Left cardiac atrium (tissue), 4 donors: ENCODE data around the gene SAMD9L. TPM values are rescaled to one million over a fixed set of nuclear protein-coding genes. Genes with fewer than 3 reads are reported as not detected.

Experiments used
- ATAC-seq, 2 donors: fragments of 200-7000 bp; cut with Tn5 transposase; one replicate each; pipeline ENCODE4 v1.9.1; 2020; ENCODE audit warnings: mild to moderate bottlenecking in 2 of 2, moderate library complexity in 2 of 2
- DNase-seq: peaks from one replicate; pipeline ENCODE4 v3.0.0-alpha.2; 2020
- intact Hi-C, 2 donors: fragments of 100-400 bp; cut with DNase I; formaldehyde crosslinking; loops; one replicate each; pipeline versions ENCODE4 v1.14.1 to v1.15.1; 2022 to 2023
- long read RNA-seq: library from polyadenylated mRNA; unstranded; transcript quantifications from one replicate; pipeline ENCODE4 v2.0.0, GENCODE V29; 2021
- total RNA-seq, 2 donors: library from RNA; stranded (reverse); fragmentation: NEBNext Ultra II Directional; extraction: Animal tissue kit (Norgen Biotek cat#: 25700); gene quantifications; one replicate each; pipeline ENCODE4 v1.2.1, GENCODE V29; 2021
- donor health status: DM: no; HTN: yes; CAD: no.
- donor health status: DM: no; HTN: yes; CAD: no; lungs with severe emphysema.
- donor health status: DM: yes; HTN: yes; CAD: no.
- donor health status: Dilated cardiomyopathy.

SAMD9L gene
- 1 to 10 TPM; 5.9 to 9.1 TPM for total RNA-seq
- long read RNA-seq, full-length matches to known transcripts = 2 of 2 reads
- long read RNA-seq, partial matches to known transcripts = 0 of 2 reads
- long read RNA-seq, other reads (novel, unspliced or antisense) = 0 of 2 reads

GRCh38 chr7:93148144-93148543 is at the start of gene SAMD9L:
Gene SAMD9L, minus strand, starts transcription at chr7:93148385. Its CDS starts 12,414 bp downstream, at chr7:93135971.
- ATAC-seq = peak; percentile 69 to 74
- intact Hi-C loops = no loop called here
- DNase-seq = no peak

- DNase-seq = no peak
- intact Hi-C loops = no loop called here
- ATAC-seq = no peak
Observed at GRCh38 chr7:93196336-93196735, 48.2 kb upstream of the SAMD9L start.

- ATAC-seq = no peak
- no peak for DNase-seq
- intact Hi-C loops = no loop called here
Observed at GRCh38 chr7:93194386-93194785, 46.2 kb upstream of the SAMD9L start.

DNA sequence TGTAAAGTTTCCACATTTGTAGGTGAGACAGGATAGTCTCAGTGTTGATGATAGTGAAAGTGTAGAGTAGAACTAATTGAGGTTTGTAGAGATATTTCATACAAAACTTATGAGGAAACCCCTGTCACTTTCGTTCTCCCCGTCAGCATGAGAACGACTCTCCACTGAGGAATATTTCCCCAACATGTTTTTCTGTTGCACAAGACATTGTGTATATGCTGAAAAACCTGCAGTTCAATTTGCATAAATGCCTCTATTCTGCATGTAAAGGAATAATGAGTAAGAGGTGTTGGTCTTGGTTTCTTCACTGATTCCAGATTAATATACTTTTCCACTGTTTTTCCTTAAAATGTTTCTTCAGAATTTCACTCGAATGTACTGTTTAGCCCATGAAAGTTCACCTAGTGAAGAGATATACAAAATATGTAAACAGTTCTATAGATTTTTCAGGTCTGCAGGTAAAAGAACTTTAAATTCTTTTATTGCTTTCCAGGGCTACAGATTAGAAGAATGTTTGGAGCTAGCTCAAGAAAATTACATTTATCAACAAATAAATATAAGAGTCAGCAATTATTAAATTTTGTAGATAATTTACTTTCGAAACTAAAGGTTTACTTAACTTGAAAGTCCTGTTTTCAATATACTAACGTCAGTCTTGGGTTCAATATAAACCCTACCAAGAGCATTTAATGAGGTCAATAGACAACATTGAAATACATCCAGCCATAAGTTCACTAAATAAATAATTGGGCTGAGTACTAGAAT is 40.9 kb upstream of the SAMD9L start:
- DNase-seq (no peak), ATAC-seq (no peak)
- intact Hi-C loops = no loop called here

DNA sequence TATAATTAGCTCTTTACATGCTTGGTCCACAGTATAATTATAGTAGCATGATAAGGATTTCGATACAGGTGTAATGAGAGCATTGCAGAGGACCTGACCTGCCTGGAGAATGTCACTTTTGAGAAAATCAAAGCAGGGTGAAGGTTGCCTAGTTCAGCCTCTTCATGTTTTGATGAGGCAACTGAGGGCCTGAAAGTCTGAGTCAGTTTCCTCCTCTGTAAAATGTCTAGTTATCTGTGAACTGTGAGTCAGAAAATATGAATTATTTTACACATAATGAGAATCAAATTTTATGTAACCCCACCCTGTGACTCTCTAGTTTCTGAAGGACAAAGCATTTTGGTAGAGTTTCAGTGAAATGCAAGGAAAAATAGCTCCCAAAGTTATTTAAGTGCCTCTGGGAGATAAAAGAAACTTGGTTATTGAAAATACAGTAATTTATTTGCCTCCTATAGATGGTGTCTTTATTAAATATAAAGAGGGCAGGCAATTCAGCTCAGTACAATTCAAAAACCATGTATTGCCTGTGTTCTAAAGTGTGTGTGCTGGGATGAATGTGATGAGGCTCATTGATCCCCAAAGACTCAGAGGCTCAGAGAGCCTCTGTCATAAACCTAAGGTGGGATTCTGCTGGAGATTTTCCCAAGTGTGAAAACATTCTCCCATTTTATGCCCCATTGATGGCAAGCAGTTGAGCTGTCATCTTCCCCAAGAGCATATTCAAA is 37.3 kb upstream of the SAMD9L start:
- intact Hi-C loops = no loop called here
- ATAC-seq = no peak
- no peak for DNase-seq

DNA sequence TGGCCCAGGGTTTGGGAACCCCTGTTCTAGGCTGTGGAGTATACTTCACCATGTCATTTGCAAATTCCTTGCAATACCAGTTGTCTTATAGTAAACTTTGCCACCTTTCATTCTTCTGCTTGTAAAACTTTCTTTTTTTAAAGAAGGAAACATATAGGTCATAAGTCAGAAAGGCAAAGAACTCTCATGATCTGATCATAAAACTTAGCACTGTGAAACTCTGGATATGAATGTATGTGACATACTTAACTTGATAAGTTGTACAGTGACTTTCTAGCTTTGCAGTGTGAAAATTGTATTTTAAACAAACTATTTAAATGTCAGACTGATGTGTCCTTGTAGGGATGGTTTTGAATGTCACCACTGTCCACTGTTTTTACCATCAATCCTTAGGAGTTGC is 31.0 kb upstream of the SAMD9L start:
- intact Hi-C loops = no loop called here
- DNase-seq (no peak), ATAC-seq (no peak)

GRCh38 chr7:93178213-93178612 is 30.0 kb upstream of the SAMD9L start:
- ATAC-seq = no peak
- no peak for DNase-seq
- intact Hi-C loops = no loop called here

DNA sequence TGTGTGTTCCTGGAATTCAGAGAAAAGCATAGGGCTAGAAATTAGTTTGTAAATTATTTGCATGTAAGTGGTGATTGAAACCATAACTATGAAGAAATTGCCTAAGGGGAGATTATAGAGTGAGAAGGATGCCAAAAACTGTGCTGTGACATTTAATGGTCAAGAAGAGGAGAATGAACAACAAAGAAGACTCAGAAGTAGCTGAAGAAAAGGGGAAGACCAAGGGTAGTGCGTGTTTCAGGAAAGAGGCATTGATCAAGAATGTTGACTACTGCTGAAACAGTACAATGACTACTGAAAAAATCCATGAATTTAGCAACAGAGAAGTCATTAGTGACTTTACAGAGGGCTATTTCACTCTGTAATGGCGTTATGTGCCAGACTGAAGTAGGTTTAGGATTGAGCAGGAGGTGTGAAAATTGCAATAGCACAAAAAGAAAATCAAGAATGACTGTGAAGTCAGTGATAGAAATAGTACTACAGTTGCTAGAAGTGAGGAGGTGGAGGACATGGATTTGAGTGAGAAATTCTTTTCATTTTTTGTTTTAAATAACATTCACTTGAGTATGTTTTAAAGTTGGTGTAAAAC is 28.9 kb upstream of the SAMD9L start:
- intact Hi-C loops = no loop called here
- ATAC-seq (no peak), DNase-seq (no peak)

- DNase-seq (no peak), ATAC-seq (no peak)
- intact Hi-C loops = no loop called here
Observed at GRCh38 chr7:93175219-93175618, 27.0 kb upstream of the SAMD9L start.

- no peak for DNase-seq
- intact Hi-C loops = no loop called here
- no peak for ATAC-seq
Observed at GRCh38 chr7:93172683-93173082, 24.5 kb upstream of the SAMD9L start.

GRCh38 chr7:93171606-93172226 is 23.5 kb upstream of the SAMD9L start:
- intact Hi-C loops = no loop called here
- ATAC-seq (no peak), DNase-seq (no peak)

GRCh38 chr7:93165447-93165846 is 17.3 kb upstream of the SAMD9L start:
- intact Hi-C loops = no loop called here
- ATAC-seq (no peak), DNase-seq (no peak)

GRCh38 chr7:93164766-93165165 is 16.6 kb upstream of the SAMD9L start:
- ATAC-seq (no peak), DNase-seq (no peak)
- intact Hi-C loops = no loop called here

DNA sequence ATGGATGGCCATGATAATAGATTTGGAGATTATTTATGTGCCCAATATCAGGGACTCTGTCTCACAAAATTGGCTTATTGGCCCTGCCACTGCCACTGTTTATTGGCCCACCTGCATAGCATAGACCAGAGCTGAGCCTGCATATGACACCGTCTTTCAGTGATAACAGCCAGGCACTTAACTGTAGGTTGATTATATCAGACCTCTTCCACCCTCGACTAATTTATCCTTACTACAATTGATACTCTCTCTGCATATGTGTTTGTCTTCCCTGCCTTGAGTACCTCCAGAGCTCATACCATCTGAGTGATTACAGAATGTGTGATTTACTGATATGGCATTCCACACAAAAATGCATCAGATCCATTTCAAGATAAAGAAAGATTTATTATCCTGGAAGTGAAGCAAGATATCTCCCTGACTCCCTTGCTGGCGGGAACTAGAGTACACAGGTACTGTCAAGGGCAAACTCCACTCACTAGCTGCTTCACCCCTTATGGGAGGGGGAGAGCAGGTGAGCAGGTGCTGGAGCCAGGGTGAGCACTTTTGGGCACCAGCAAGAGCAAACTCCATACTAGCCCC is 13.1 kb upstream of the SAMD9L start:
- DNase-seq = no peak
- no peak for ATAC-seq
- intact Hi-C loops = no loop called here

- DNase-seq (no peak), ATAC-seq (no peak)
- intact Hi-C loops = no loop called here
Observed at GRCh38 chr7:93160410-93160809, 12.2 kb upstream of the SAMD9L start.

GRCh38 chr7:93159490-93159889 is 11.3 kb upstream of the SAMD9L start:
- DNase-seq (no peak), ATAC-seq (no peak)
- intact Hi-C loops = no loop called here

DNA sequence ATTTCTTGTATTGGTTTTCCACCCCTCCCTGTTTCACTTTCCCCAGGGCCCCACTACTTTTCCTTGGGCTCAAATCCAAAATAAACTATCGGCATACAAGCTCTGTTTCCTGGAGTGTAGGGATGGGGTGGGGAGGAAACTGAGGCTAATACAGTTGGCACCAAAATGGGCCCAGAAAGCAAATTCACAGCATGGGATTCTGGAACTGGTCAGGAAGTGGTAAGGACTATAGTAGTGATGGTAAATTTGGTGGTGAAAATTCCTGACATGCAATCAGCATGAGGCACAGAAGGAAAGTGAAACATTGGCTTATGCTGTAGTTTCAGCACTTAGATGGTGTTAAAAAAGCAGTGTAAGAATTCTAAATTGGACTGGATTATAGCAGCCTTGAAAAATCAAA is 8.7 kb upstream of the SAMD9L start:
- DNase-seq (no peak), ATAC-seq (no peak)
- intact Hi-C loops = no loop called here

DNA sequence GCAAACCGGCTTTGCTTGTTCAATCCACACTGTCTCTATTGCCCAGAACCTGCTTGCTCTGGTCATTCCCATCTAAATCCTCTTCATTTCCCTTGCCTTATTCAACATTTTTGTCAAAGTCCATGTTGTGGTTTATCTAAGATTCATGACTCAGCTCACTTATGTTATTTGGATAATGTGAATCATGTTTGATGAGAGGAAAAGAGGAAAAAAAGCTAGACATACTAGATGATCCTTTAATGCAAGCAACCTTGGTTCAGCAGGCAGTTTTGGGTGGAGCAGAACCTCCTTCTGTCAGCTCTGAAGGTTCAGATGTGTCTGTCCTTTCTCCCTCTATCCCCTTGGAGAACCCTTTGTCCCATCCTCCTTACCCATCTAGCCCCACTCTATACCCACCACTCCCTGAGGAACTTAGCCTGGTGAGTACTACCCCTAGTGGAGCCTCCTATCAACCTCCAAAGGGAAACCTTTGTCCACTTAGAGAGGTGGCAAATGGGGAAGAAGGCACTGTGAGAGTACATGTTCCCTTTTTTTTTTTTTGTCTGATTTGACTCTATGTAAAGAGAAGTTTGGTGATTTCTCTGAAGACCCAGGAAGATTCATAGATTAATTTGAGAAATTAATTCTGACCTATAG is 2.1 kb upstream of the SAMD9L start:
- DNase-seq (no peak), ATAC-seq (no peak)
- intact Hi-C loops = no loop called here

GRCh38 chr7:93148727-93149126 is 542 bp upstream of the SAMD9L start:
- DNase-seq (no peak), ATAC-seq (no peak)
- intact Hi-C loops = no loop called here
